ENCODE data around the gene PRSS21. TPM values are rescaled to one million over a fixed set of nuclear protein-coding genes. Genes with fewer than 3 reads are reported as not detected.

The PRSS21 gene
- polyA plus RNA-seq, 1 of the 3 experiments (the other 2 are of a cell fraction), result not detected

DNA sequence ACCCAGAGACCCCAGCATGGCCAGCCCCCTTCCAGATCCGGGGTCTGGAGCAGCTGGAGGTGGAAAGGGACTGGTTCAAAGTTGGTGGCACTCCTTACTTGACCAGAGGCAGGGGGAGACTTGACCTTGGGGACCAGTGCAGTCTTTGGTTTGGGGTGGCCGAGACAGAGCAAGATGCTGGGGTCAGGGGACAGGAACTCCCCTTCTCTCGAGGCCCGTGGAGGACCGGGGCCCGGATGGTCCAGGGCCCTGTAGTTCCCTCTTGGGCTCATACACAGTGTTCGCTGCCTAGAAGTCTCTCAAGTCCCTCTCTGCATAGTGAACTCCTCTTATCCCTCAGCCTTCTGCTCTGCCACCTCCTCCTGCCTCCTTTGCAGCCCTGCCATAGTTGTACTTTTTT lies 29.1 kb upstream of the PRSS21 start:
- H3K4me3 ChIP-seq (ENCODE audit: low read depth in 2 of 2, low read length in 1 of 2), result no peak overlapping the region
- no peaks in the 10 kb centered on the region for H3K9me2 ChIP-seq
- H4K20me1 ChIP-seq (ENCODE audit: insufficient read depth), result no peaks in the 10 kb centered on the region
- no peak overlapping the region for H3K4me2 ChIP-seq
- peaks cover 7% of the 10 kb centered on the region; the same call in 1 of the 2 replicates for H3K27me3 ChIP-seq (ENCODE audit: insufficient read depth)
- TF ChIP-seq, protein P1, sequence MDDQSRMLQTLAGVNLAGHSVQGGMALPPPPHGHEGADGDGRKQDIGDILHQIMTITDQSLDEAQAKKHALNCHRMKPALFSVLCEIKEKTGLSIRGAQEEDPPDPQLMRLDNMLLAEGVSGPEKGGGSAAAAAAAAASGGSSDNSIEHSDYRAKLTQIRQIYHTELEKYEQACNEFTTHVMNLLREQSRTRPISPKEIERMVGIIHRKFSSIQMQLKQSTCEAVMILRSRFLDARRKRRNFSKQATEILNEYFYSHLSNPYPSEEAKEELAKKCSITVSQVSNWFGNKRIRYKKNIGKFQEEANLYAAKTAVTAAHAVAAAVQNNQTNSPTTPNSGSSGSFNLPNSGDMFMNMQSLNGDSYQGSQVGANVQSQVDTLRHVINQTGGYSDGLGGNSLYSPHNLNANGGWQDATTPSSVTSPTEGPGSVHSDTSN (IDR thresholded peaks at IDR 0.05), result no peak
- TF ChIP-seq, protein P2, sequence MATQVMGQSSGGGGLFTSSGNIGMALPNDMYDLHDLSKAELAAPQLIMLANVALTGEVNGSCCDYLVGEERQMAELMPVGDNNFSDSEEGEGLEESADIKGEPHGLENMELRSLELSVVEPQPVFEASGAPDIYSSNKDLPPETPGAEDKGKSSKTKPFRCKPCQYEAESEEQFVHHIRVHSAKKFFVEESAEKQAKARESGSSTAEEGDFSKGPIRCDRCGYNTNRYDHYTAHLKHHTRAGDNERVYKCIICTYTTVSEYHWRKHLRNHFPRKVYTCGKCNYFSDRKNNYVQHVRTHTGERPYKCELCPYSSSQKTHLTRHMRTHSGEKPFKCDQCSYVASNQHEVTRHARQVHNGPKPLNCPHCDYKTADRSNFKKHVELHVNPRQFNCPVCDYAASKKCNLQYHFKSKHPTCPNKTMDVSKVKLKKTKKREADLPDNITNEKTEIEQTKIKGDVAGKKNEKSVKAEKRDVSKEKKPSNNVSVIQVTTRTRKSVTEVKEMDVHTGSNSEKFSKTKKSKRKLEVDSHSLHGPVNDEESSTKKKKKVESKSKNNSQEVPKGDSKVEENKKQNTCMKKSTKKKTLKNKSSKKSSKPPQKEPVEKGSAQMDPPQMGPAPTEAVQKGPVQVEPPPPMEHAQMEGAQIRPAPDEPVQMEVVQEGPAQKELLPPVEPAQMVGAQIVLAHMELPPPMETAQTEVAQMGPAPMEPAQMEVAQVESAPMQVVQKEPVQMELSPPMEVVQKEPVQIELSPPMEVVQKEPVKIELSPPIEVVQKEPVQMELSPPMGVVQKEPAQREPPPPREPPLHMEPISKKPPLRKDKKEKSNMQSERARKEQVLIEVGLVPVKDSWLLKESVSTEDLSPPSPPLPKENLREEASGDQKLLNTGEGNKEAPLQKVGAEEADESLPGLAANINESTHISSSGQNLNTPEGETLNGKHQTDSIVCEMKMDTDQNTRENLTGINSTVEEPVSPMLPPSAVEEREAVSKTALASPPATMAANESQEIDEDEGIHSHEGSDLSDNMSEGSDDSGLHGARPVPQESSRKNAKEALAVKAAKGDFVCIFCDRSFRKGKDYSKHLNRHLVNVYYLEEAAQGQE (IDR thresholded peaks at IDR 0.05; ENCODE audit: low read depth, low read length), result no peak
- TF ChIP-seq, protein P3, sequence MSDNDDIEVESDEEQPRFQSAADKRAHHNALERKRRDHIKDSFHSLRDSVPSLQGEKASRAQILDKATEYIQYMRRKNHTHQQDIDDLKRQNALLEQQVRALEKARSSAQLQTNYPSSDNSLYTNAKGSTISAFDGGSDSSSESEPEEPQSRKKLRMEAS (IDR thresholded peaks at IDR 0.05; ENCODE audit: low read depth), result no peak
- no peak overlapping the region for H3K9ac ChIP-seq
- H3K27ac ChIP-seq (ENCODE audit: low read depth in 2 of 2, low read length in 1 of 2), result no peak overlapping the region
- ChIA-PET CTCF (interaction anchor here (0.7 to 1.9 kb wide), 2 partner anchors 10 to 13 kb away, joined by 3 to 4 read pairs; partner anchors contain the start of gene PRSS41), POLR2A (no interaction called here)
- no peak overlapping the region for H2AFZ ChIP-seq (ENCODE audit: low read depth)
- no peaks in the 10 kb centered on the region for H3F3A ChIP-seq (replicated peaks; ENCODE audit: insufficient read depth)
- 57% methylated on average over 7 of the region's 7 CpGs for WGBS (ENCODE audit: low lambda C conversion rate)
- no peaks in the 10 kb centered on the region for H3K36me3 ChIP-seq (replicated peaks in 1 of 2; ENCODE audit: control insufficient read depth in 1 of 2, insufficient read depth in 2 of 2, low read length in 1 of 2)
- no peaks in the 10 kb centered on the region; a peak in 1 of 4 replicates for H3K4me1 ChIP-seq (ENCODE audit: control insufficient read depth in 1 of 2, insufficient read depth in 2 of 2, low read depth in 1 of 2, low read length in 1 of 2)
- no peak for DNase-seq
- H3K9me3 ChIP-seq, result no peaks in the 10 kb centered on the region
- no peaks in the 10 kb centered on the region for H3K79me2 ChIP-seq (ENCODE audit: insufficient read depth)

DNA sequence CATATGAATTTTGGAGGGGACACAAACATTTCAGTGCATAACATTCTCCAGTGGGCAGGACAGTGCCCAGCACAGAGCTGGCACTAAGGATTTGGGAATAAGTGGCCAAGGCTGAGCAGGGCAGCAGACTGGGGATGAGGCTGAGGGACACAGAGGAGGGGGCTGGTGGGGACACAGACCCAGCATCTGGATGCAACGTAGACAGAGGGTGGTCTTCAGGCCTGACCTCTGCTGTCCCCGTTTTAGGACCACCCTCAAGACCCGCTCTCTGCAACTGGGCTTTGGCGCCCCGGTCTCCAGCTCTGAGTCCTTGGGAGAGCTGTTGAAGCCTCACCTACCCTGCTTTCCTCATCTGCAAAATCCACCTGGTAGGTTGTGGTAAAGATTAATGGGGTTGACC lies 26.4 kb upstream of the PRSS21 start:
- POLR2A ChIA-PET, result interaction anchor here (1.5 kb wide), 1 partner anchor 13 kb away, joined by 4 read pairs; the partner anchor contains the start of gene ELOB
- TF ChIP-seq ELF1 (IDR thresholded peaks at IDR 0.05) (no peak), FOSL2 (IDR thresholded peaks at IDR 0.05; ENCODE audit: borderline replicate concordance, low read depth) (no peak), MXI1 (IDR thresholded peaks at IDR 0.05; ENCODE audit: low read depth, low read length) (no peak), JUND (IDR thresholded peaks at IDR 0.05) (no peak), NRF1 (IDR thresholded peaks at IDR 0.05; ENCODE audit: low read depth, low read length) (no peak), EZH2phosphoT487 (IDR thresholded peaks at IDR 0.05; ENCODE audit: borderline replicate concordance, low read depth) (no peak), GATA2 (CRISPR knock-in tag; IDR thresholded peaks at IDR 0.05) (no peak), RCOR1 (IDR thresholded peaks at IDR 0.05; ENCODE audit: low read length) (no peak), POLR2AphosphoS5 (IDR thresholded peaks at IDR 0.05; ENCODE audit: low read depth, low read length) (no peak), FOXM1 (IDR thresholded peaks at IDR 0.05; ENCODE audit: low read depth) (no peak)
- TF ChIP-seq, protein P4, sequence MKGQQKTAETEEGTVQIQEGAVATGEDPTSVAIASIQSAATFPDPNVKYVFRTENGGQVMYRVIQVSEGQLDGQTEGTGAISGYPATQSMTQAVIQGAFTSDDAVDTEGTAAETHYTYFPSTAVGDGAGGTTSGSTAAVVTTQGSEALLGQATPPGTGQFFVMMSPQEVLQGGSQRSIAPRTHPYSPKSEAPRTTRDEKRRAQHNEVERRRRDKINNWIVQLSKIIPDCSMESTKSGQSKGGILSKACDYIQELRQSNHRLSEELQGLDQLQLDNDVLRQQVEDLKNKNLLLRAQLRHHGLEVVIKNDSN (IDR thresholded peaks at IDR 0.05; ENCODE audit: borderline replicate concordance, low read depth), result no peak
- TF ChIP-seq, protein P1 (IDR thresholded peaks at IDR 0.05), result no peak
- Histone ChIP-seq H3K27me3 (ENCODE audit: insufficient read depth) (peaks cover 7% of the 10 kb centered on the region; the same call in 1 of the 2 replicates), H3K36me3 (replicated peaks in 1 of 2; ENCODE audit: control insufficient read depth in 1 of 2, insufficient read depth in 2 of 2, low read length in 1 of 2) (no peaks in the 10 kb centered on the region), H3F3A (replicated peaks; ENCODE audit: insufficient read depth) (no peaks in the 10 kb centered on the region), H3K4me2 (no peak overlapping the region), H3K27ac (ENCODE audit: low read depth in 2 of 2, low read length in 1 of 2) (no peak overlapping the region), H3K9me3 (no peaks in the 10 kb centered on the region), H3K9me2 (no peaks in the 10 kb centered on the region), H4K20me1 (ENCODE audit: insufficient read depth) (no peaks in the 10 kb centered on the region), H3K4me1 (ENCODE audit: control insufficient read depth in 1 of 2, insufficient read depth in 2 of 2, low read depth in 1 of 2, low read length in 1 of 2) (no peaks in the 10 kb centered on the region; a peak in 1 of 4 replicates), H2AFZ (ENCODE audit: low read depth) (no peak overlapping the region), H3K9ac (no peak overlapping the region), H3K4me3 (ENCODE audit: low read depth in 2 of 2, low read length in 1 of 2) (no peak overlapping the region), H3K79me2 (ENCODE audit: insufficient read depth) (no peaks in the 10 kb centered on the region)
- CTCF ChIA-PET, result interaction anchor here (0.8 to 1.4 kb wide), 2 partner anchors 9 to 13 kb away, joined by 3 to 5 read pairs; no protein-coding TSS in a partner anchor
- DNase-seq, result no peak
- WGBS (ENCODE audit: low lambda C conversion rate), result 59% methylated on average over 5 of the region's 5 CpGs
